ENCODE results near the gene LAMB1.

GRCh38 chr7:108004220-108005142, 1.5 kb upstream of the LAMB1 start:
- TF ChIP-seq EP300 (IDR thresholded peaks at IDR 0.05) (no peak), CTCF (IDR thresholded peaks at IDR 0.05) (no peak)

All from suprapubic skin (tissue), 3 donors.